SKM-1 treated with dmso at 0.1 percent for 144 hours (cell line): Measurements from ENCODE around the gene TRMT61A.

Experiments
- DNase-seq: peaks from one replicate; lab custom pipeline; 2025; ENCODE audit not compliant: unreplicated experiment; lab: John Stamatoyannopoulos, UW

The TRMT61A gene

DNA sequence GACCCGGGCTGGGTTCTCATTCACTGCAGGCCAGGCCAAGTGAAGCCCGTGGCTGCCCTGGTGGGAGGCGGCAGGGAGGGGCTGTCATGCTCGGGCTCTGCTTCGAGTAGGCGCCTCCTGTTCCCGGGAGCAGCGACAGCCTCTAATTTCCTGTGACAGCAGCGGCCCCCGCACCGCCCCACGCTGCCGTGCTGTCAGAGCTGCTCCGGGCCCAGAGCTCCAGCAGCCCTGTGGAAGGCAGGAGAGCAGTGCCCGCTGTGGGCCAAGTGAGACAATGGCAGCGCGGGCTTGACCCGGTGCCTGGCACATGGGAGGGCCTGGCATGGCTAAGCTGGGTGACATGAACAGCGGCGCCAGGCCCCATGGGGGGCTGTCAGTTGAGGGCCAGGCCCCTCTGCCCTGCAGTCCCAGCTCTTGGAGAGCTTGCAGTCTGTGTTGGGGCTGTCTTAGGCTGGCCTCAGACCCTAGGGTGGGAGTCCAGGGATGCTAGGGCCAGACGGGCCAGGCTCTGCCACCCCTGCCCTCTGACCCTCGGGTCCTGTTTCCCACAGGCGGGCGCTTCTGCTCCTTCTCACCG, 5.1 kb downstream of the TRMT61A start:
- DNase-seq, result no peak

DNA sequence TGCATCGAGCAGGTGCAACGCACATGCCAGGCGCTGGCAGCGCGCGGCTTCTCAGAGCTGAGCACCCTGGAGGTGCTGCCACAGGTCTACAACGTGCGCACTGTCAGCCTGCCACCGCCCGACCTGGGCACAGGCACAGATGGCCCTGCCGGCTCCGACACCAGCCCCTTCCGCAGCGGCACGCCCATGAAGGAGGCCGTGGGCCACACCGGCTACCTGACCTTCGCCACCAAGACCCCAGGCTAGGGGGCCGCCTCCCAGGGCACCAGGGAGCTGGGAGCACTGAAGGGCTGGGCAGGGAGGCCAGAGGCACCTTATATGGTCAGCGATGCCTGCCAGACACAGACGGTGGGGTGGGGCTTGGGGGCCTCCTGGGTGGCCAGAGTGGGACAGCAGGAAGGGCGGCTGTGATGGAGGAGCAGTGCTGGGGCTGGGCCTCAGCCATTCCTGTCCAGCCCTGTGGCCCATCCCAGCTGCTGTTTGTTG, 5.6 kb downstream of the TRMT61A start:
- no peak for DNase-seq

DNA sequence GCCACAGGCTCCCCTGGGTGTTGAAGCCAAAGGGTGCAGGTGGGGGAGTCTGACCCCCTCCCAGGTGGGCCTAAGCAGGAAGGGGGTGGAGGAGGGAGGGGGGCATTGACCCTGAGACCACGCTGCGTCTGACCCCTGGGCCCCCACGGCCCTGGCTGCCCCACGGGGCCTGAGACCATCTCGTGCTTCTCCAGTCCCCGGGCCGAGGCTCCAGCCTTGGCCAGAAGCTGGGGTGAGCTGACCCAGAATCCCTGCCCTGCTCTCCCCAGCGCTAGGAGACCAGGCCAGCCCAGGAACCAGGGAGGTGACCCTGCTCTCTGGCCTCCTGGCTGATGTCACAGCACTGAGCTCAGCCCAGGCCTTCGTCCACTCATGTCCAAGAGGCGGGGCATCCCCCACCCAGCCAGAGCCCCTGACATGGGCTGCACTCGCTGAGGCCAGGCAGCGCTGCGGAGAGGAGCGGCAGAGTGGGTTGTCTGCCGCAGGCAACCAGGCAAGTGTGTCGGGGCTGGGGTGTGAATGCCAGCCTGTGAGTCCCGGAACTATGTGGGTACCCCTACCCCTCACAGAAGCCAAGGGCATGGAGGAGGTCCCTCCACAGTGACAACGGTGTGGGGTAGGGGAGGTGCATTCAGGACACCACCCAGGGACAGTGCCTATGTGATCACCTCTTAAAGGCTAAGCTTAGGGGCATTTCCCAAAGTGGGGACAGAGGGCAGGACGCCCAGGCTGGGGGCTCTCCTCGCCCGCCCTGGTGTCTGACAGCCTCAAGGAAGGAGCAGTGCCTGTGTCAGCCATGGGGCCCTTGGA, 6.3 kb downstream of the TRMT61A start:
- DNase-seq, result no peak

DNA sequence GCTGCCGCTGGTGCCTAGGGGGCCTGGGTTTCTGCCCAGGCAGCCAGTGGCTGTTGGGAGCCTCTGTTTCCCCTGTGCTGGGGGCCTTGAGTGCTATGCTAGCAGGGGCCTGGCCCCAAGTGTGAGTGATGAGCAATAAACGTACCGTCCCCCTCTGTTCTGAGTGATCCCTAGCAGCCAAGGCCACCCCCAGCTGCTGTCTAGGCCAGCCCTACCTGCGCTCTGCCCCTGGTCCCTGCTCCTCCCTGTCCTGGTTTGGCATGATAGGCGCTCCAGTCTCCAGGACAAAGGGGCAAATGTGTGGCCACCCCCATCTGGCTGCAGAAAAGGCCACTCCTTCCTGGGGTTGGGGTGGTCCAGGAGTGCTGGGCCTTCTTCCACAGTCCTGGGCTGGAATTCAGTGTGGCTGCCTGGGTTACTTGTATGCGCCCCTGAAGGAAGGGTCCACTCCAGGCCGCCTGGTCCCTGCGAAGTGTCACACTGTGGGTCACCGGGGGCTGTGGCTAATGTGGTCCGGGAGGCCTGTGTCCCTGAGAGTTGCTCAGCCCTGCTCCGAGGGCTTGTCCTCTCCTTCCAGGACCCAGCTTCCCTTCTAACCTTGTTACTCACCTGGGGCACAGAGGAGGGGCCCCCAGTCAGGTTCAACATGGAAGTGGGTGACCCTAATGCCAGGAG, 7.0 kb downstream of the TRMT61A start:
- no peak for DNase-seq

DNA sequence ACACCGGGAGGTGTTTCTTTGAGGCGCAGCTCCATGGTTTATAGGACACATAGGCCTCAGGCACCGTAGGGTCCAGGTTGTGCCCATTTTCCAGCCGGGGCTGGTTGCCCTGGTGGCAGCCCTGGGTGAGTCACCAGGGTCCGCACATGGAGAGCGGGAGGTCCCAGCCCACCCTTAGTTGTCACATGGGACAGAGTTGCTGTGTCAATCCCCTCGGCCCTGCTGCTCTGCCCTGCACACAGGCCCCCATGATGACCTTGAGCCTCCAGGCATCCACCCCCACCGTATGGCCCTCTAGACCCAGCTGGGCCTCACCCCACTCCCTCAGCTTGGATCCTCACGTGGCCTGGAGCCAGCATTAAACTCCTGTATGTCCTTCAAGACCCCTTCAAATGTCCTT, 7.7 kb downstream of the TRMT61A start:
- DNase-seq, result no peak

DNA sequence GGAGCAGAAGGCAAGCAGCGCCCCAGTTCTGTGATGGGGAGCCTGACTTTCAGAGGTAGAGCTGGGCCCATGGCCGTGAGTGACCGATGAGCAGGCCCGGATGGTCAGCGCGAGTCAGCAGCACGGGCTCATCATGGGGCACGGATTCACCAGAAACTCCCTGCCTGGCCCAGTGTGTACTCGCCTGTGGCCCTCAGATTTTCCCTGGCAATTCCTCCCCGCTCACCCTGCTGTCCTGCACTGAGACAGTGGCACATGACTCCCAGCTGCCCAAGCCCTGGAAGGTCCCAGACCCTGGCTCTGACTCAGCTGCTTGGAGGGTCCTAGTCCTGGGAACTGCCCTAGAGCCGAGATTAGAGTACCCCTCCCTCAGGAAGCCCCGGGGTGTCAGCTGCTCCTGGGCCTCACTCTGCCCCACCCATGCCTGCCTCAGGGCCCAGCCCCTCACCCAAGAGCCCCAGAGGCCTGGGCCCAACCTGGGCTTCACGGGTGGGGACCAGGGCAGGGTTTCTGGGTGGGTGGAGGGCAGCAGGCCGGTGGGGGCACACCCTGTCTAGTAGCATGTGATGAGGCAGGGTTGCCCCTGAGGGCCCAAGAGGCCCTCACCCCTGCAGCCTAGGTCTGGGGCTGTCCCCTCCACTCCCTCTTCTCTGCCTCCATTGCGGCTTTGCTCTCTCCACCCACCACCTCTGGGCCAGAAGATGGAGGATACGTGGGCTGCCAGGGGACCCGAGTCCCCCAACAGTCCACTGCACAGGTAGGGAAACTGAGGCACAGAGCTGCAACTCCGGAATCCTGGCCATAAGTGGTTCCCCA, 8.4 kb downstream of the TRMT61A start:
- DNase-seq, result no peak

DNA sequence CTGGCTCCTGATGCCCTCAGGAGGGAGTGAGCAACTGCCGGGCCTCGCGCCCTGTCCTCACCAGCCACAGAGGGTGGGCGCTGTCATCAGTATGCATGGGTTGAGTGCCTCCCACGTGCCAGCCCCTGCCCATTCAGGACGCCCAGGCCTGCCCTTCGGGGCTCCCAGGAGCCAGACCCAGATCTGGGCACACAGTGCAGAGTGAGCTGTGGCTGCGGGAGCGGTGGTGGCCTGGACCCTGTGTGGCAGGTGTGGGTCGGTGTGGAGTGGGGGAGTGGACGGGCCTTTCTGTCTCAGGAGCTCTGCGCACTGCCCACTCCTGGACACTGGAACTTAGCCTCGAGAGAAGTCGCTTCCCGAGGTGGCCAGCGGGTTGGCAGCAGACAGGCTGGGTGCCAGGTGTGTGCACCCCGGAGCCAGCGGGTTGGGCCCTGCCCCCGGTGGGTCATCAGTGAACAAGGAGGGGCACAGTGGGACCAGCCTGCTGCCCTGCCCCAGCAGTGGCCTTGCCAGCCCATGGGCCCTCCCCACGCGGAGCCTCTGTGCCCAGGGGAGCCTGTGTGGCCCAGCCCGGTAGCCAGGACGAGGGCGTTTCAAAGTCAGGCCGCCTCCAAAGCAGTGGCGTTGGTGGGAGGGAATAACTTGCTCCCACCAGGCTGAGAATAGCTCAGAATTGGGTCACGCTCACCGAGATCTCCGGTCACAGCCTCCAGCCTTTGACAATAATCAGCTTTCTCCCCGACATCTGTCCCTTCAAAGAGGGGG, 9.5 kb downstream of the TRMT61A start:
- no peak for DNase-seq

DNA sequence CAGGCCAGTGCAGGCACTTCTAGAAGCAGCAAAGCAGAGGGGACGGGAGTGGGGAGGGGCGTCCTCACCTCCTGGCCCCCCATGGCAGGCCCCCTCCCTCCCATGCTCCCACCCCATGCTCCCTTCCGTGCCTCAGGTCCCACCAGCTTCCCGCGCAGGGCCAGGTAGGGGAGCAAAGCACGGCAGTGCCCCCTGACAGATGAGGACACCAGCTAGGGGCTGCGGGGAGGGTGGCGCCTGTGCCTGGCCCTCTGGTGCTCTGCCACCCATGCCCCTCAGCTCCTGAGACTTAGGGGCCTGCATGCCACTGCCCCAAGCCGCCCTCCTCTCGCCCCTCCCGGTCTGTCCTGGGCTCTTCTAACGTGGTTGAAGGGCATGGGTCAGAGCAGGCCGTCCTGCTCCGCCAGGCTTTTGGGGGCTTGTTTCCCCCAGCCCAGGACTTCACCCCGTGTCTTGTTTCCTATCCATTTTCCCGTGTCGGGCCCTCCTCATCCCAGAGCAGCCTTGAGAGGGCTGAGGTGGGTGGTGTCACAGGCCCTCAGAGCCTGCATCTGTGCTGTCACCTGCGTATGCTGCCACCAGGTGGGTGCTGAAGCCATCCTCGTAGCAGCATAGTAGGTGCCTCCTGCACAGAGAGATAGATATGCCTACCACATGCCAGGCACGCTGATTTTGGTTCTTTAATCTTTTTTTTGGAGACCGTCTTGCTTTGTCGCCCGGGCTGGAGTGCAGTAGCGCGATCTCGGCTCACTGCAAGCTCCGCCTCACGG, 10.2 kb downstream of the TRMT61A start:
- no peak for DNase-seq

DNA sequence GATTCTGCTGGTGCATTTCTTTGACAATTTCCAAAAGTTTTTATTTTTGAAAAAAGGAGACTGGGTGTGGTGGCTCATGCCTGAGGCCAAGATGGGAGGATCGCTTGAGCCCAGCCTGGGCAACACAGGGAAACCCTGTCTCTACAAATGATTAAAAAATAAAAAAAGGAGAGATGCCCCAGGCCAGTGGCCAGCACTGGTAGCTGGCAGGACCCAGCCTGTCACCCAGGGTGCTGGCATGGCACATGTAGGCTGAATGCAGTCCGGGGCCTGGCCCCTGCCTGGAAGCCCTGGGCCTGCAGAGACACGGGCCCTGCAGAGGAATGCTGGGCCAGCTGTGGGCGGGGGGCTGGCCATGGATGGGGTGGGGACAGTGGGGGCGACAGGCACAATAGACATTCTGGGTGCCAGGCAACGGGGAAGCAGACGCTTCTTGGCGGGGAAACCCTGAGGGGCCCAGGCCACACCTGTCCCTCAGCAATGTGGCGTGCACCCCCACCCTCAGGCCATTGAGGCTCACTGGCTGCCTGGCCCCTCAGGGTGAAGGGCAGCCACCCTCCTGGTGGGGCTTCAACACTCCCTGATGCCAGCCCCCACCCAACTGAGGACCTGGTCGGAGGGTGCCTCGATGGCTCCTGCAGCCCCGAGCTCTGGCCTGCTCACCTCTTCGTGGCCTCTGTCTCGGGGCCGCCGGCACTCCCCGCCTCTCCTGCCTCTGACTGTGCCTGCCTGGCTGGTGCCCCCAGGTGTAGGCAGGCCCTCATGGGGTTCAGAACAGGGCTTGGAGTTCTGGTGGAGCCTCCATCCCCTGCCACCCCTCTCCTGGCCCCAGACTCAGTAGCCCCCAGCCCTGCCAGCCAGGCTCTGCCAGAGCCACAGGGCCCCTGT, 12.1 kb downstream of the TRMT61A start:
- DNase-seq, result no peak

DNA sequence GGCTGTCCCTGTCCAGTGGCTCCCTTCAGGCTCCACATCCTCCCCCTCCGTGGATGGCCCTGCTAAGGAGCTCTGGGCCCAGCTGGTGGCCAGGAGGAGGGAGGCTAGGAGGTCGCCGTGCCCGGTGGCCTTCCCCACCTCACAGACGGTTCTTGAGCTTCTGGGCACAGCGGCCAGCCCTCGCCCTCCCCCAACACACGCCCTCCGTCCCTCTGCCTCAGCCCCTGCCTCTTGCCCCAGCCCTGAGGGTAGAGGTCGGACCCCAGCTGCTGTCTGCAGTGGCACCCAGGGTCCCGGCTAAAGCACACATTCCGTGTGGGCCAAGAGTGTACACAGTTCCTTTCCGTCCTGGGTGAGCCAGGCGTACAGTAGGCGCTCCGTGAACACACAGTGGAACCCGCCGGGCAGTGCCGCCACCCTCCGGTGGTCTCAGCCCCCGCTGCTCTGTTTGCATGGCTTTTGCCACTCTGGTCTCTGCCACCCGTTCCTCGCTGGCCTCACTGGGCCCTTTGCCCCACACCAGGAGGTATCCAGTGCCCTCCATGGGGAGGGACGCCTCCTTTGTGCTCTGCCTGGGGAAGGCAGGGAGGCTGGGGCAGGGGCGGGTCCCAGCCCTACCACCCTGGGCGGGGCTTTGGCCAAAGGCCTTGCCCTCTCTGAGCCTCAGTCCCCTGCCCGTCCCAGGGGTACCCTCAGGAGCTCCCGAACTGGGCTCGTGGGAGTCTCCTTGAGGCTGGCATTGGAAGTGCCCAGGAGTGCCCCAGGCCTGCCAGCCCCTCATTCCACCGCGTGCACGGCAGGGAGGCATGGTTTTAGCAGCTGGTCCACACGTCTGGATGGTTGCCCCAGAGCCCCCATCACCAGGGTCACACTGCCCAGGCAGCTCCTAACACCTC, 13.0 kb downstream of the TRMT61A start:
- no peak for DNase-seq

DNA sequence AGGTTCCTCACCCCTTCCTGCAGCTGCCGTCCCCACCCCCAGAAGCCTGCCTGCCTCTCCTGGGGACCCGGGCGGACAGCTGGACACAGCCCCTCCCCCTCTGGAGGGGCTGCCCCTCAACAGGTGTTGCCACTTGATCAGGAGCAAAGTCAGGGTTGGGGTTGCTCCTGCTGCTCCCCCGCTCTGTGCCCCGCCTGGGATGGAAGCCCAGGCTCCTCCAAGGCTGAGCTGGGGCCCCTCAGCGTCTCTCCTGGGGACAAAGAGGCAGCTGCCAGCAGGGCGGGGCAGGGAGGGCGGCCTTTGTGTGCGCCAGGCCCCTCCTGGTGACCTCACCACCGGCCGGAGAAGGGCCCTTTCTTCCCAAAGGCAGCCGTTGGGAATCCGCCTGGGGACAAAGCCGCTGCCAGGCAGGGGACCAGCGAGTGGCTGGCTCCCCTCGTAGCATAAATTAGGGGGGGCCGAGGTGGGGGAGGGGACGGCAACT, 13.7 kb downstream of the TRMT61A start:
- no peak for DNase-seq

DNA sequence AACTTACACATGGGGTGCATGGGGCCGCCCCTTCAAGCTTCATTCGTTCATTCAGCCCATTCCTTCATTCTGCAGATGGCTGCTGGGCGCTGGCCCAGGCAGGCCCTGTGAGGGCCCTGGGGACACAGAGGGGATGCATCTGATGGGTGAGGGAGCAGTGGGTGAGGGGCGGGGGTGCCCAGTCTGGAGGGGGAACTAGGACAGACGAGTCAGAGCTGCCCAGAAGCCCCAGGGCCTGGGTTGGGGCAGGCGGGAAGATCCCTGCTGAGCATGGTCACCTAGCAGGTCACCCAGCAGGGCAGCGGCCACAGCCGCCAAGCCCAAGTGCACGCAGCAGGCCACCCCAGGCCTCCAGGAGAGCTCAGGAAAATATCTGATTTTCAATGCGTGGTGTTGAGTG, 14.1 kb downstream of the TRMT61A start:
- DNase-seq, result no peak

DNA sequence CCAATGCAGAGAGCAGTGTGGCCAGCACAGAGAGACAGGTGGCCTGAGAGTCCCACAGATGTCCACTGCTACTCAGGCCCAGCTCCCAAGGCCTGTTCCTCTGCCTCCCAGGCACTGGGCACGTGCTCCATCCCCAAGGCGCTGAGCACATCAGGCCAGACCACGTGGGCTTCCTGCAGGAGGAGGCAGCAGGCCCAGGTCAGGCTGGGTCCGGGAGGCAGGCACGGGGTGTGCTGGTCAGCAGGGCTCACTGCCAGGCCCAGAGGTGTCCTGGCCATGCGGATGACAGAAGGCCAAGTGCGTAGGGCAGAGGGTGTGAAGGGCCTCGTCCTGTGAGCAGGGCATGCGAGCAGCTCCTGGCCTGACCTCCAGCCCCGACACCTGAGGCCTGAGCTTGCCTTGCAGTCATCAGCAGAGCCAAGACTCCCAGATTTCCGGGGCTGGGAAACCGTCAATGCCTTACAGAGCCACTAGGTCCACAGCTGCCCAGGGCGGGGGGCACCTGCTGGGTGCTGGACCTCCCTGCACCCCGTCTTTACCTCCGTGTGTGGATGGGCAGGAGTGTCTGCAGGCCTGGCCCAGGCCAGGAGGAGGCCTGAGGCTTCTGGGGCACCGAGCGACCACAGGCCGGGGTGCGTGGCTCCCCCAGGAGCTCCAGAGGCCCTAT, 14.9 kb downstream of the TRMT61A start:
- DNase-seq, result no peak

DNA sequence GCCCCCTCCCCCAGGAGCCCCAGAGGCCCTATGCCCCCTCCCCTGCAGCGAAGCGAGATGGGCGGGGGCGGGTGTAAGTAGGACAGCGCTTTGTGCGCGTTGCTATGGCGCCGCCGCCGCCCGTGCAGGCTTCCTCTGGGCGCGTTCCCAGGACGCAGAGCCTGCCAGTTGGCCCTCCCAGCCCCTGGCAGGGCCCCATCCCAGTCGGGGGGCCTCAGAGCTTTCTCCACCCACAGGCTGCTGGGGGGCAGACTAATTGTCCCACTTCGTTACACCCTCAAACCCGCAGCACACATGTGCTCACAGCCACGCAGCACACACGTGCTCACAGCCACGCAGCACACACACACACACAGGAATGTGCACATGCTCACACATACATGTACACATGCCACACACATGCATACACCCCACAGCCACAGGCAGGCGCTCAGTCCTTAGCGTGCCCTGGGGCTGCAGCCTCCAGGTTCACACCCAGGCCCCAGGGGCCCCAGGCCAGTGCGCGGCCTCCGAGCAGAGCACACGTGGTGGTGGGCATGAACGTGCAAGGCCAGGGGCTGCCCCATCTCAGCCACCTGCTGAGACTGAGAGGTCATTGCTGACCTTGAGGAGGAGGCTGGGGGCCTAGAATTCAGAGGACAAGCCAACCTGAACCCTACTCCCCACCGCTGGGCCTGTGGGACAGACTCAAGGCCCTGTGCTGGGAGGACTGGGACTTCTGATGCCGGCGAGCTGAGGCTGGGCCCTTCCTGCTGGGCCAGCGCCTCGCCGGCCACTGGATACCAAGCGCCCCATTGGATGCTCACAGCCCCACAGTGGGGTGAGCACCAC, 15.6 kb downstream of the TRMT61A start:
- DNase-seq, result no peak

DNA sequence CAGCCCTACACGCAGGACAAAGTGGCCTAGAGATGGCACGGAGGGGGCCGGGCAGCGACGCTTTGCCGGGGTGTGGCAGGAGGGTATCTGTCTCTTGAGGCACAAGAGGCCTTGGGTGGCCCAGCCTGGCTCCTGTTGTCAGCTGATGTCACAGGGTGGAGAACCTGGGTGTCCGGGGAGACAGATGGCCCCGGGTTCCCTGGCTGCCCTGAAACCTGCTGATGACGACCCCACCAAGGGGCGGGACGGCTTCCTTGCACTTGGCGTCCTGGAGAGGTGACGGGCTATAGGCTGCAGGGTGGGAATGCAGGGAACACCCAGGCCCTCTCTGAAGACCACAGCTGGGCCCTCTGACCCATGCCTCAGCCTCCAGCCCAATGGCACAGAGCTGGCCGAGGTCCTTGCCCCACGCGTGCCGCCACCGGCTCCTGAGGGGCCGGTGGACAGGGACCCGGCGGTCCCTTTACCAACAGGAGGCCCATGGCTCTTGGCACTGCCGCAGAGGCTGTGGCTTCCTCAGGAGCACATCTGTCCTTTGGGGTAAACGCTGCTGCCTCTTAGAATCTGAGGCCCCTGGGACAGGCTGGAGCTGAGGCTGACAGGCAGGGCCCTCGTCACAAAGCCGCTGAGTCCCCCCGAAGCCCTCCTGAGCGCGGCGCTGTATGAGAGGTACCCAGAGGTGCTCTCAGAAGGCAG, 16.4 kb downstream of the TRMT61A start:
- DNase-seq, result no peak
